Measurements from ENCODE around the gene HOXC9.

GRCh38 chr12:53978477-53979356, 21.2 kb upstream of the HOXC9 start:
- TF ChIP-seq POLR2A (IDR thresholded peaks at IDR 0.05; ENCODE audit: low read length) (no peak), GATA1 (IDR thresholded peaks at IDR 0.05; ENCODE audit: low read depth, low read length) (no peak)
